Nephron (organoid): Measurements from ENCODE around the gene GBP4.

Experiments used
- H3K27ac Mint-ChIP-seq, 3 experiments: 2 replicates each; pipeline ENCODE4 v1.8.0; 2020; ENCODE audit warnings: mixed read lengths in 3 of 3, mild to moderate bottlenecking in 2 of 3, moderate library complexity in 1 of 3
- H3K27me3 Mint-ChIP-seq: 2 replicates; pipeline ENCODE4 v1.8.0; 2021; ENCODE audit warnings: low read depth, mild to moderate bottlenecking, moderate library complexity, mixed read lengths
- H3K36me3 Mint-ChIP-seq: 2 replicates; pipeline ENCODE4 v1.8.0; 2020; ENCODE audit warnings: low read depth, mixed read lengths
- H3K4me1 Mint-ChIP-seq: 2 replicates; pipeline ENCODE4 v1.8.0; 2020; ENCODE audit warnings: mixed read lengths
- H3K4me3 Mint-ChIP-seq, 3 experiments: 2 replicates each; pipeline ENCODE4 v1.8.0; 2020; ENCODE audit warnings: mild to moderate bottlenecking in 3 of 3, mixed read lengths in 3 of 3, moderate library complexity in 2 of 3
- H3K9me3 Mint-ChIP-seq: 2 replicates; pipeline ENCODE4 v1.8.0; 2020; ENCODE audit warnings: mixed read lengths
- CTCF ChIP-seq, 3 experiments: fragments of 200-600 bp; sonication (generic); IDR thresholded peaks; one replicate each; pipeline ENCODE4 v1.5.0; 2021; ENCODE audit warnings: antibody characterized with exemption in 3 of 3; ENCODE audit not compliant: unreplicated experiment in 3 of 3

The GBP4 gene

DNA sequence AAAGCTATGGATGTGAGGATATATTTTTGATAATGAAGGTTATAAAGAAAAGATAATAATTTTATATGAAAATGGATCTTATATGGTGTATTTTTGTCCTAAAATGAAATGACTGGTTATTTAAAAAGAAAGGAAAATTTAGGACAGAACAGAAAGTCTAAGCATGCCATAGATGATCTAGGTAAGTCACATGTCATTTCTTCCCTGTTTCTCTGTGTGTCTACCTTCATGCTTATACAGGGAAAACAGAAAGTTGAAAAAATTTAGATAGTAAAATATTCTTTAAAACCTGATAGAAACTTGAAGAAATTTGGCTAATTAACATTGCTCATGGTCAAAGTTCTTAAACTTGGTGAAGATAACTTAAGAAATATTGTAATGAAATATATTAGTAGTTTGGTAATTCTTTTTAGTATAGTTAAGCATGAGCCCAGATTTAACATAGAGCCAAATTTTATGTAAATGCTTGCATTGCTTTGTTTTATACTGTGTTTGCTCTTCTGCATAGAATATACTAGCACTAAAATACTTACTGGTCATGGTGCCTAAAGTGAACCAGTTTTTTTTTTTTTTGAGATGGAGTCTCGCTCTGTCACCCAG, 12.4 kb upstream of the GBP4 start:
- Mint-ChIP-seq H3K4me3 (no peak overlapping the region), H3K36me3 (no peaks in the 10 kb centered on the region), H3K27me3 (no peaks in the 10 kb centered on the region), H3K4me1 (no peaks in the 10 kb centered on the region), H3K27ac (no peak overlapping the region), H3K9me3 (peaks cover 11% of the 10 kb centered on the region)
- TF ChIP-seq CTCF (IDR thresholded peaks at IDR 0.05; ENCODE audit: unreplicated experiment in 3 of 3), result no peak

GRCh38 chr1:89206373-89206772, 7.6 kb upstream of the GBP4 start:
- Mint-ChIP-seq H3K36me3 (no peaks in the 10 kb centered on the region), H3K4me1 (peaks cover 6% of the 10 kb centered on the region), H3K27me3 (no peaks in the 10 kb centered on the region), H3K27ac (no peak overlapping the region), H3K9me3 (peaks cover 22% of the 10 kb centered on the region), H3K4me3 (no peak overlapping the region)
- no peak for TF ChIP-seq CTCF (IDR thresholded peaks at IDR 0.05; ENCODE audit: unreplicated experiment in 3 of 3)

DNA sequence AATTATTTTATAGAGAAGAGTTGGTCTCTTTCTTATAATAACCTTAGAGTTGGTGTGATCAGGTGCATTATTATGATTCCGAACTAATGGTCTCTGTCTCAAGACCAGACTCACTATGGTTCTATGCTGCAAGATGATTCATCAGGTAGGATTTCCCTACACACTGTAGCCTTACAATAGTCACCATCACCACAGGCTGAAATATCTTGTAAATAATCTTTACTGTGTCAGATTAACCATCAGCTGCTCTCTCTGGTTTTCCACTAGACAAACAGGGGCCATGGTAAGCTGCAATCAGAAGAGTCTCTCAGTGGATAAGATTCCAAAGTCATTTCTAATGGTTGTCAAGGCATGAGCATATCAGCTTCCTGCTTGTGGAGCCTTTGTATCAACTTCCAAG, 4.4 kb upstream of the GBP4 start:
- no peaks in the 10 kb centered on the region for H3K27me3 Mint-ChIP-seq
- no peaks in the 10 kb centered on the region for H3K36me3 Mint-ChIP-seq

GRCh38 chr1:89201106-89201794, 2.5 kb upstream of the GBP4 start:
- Mint-ChIP-seq H3K9me3 (peaks cover 10% of the 10 kb centered on the region), H3K27me3 (no peaks in the 10 kb centered on the region), H3K4me1 (peaks cover 12% of the 10 kb centered on the region), H3K36me3 (no peaks in the 10 kb centered on the region), H3K4me3 (no peak overlapping the region), H3K27ac (peak overlapping the region in 1 of 3 experiments; percentile 7)
- TF ChIP-seq CTCF (IDR thresholded peaks at IDR 0.05; ENCODE audit: unreplicated experiment in 3 of 3), result no peak

More for the DNA sequence above, 4.4 kb upstream of the GBP4 start:
- no peak overlapping the region for H3K27ac Mint-ChIP-seq
- peaks cover 12% of the 10 kb centered on the region for H3K4me1 Mint-ChIP-seq
- peaks cover 14% of the 10 kb centered on the region for H3K9me3 Mint-ChIP-seq
- no peak overlapping the region for H3K4me3 Mint-ChIP-seq
- no peak for TF ChIP-seq CTCF (IDR thresholded peaks at IDR 0.05; ENCODE audit: unreplicated experiment in 3 of 3)

- Mint-ChIP-seq H3K36me3 (no peaks in the 10 kb centered on the region), H3K4me3 (no peak overlapping the region), H3K27me3 (no peaks in the 10 kb centered on the region), H3K27ac (peak overlapping the region in 1 of 3 experiments; percentile 7), H3K4me1 (peaks cover 12% of the 10 kb centered on the region), H3K9me3 (peaks cover 10% of the 10 kb centered on the region)
- no peak for TF ChIP-seq CTCF (IDR thresholded peaks at IDR 0.05; ENCODE audit: unreplicated experiment in 3 of 3)
These were observed 1.9 kb upstream of the GBP4 start for GRCh38 chr1:89200663-89201062.
